GM18909 (cell line): ENCODE data around the gene SATB1.
"Not testable (repeated sequence)": the region's sequence is repeated elsewhere in the genome, so short reads cannot be mapped to it uniquely, and the experiment has no call there.

ENCODE experiments used
- ATAC-seq: cut with Tn5 transposase; IDR thresholded peaks from one replicate; pipeline ENCODE4 v1.9.1; 2021; ENCODE audit warnings: mild to moderate bottlenecking; ENCODE audit not compliant: unreplicated experiment, poor library complexity

The SATB1 gene

GRCh38 chr3:18424729-18425640 is at the start of gene SATB1:
SATB1 (minus strand) TSS chr3:18425339; CDS start chr3:18420967, 4,372 bp downstream.
- peak; percentile 51 for ATAC-seq

GRCh38 chr3:18474202-18474601 is 49.1 kb upstream of the SATB1 start:
- ATAC-seq, result no peak

- no peak for ATAC-seq
Observed at GRCh38 chr3:18469775-18470174, 44.6 kb upstream of the SATB1 start.

- no peak for ATAC-seq
Observed at GRCh38 chr3:18466136-18466535, 41.0 kb upstream of the SATB1 start.

- ATAC-seq, result no peak
Observed at GRCh38 chr3:18454766-18455165, 29.6 kb upstream of the SATB1 start.

- not testable (repeated sequence) for ATAC-seq
Observed at GRCh38 chr3:18449618-18450017, 24.5 kb upstream of the SATB1 start.

GRCh38 chr3:18447720-18448119 is 22.6 kb upstream of the SATB1 start:
- ATAC-seq, result no peak

GRCh38 chr3:18446149-18446825 is 21.1 kb upstream of the SATB1 start:
- ATAC-seq, result no peak

- peak; percentile 29 for ATAC-seq
Observed at GRCh38 chr3:18445401-18446148, 20.4 kb upstream of the SATB1 start.

- peak; percentile 95 for ATAC-seq
Observed at GRCh38 chr3:18444595-18445400, 19.7 kb upstream of the SATB1 start.

- ATAC-seq, result no peak
Observed at GRCh38 chr3:18443665-18444594, 18.8 kb upstream of the SATB1 start.

- ATAC-seq, result no peak
Observed at GRCh38 chr3:18442756-18443664, 17.9 kb upstream of the SATB1 start.

- no peak for ATAC-seq
Observed at GRCh38 chr3:18441551-18441950, 16.4 kb upstream of the SATB1 start.

GRCh38 chr3:18440066-18440722 is 15.1 kb upstream of the SATB1 start:
- no peak for ATAC-seq

GRCh38 chr3:18439281-18439680 is 14.1 kb upstream of the SATB1 start:
- ATAC-seq, result no peak

GRCh38 chr3:18438586-18438985 is 13.4 kb upstream of the SATB1 start:
- no peak for ATAC-seq

- ATAC-seq, result no peak
Observed at GRCh38 chr3:18436213-18436612, 11.1 kb upstream of the SATB1 start.
